ENCODE data around the gene CNKSR3. TPM values are rescaled to one million over a fixed set of nuclear protein-coding genes. Genes with fewer than 3 reads are reported as not detected.

CNKSR3 gene
- total and polyA plus RNA-seq, 7 experiments from 2014 or later: 0.01 to 0.17 (median 0.16) TPM; not detected in 4

DNA sequence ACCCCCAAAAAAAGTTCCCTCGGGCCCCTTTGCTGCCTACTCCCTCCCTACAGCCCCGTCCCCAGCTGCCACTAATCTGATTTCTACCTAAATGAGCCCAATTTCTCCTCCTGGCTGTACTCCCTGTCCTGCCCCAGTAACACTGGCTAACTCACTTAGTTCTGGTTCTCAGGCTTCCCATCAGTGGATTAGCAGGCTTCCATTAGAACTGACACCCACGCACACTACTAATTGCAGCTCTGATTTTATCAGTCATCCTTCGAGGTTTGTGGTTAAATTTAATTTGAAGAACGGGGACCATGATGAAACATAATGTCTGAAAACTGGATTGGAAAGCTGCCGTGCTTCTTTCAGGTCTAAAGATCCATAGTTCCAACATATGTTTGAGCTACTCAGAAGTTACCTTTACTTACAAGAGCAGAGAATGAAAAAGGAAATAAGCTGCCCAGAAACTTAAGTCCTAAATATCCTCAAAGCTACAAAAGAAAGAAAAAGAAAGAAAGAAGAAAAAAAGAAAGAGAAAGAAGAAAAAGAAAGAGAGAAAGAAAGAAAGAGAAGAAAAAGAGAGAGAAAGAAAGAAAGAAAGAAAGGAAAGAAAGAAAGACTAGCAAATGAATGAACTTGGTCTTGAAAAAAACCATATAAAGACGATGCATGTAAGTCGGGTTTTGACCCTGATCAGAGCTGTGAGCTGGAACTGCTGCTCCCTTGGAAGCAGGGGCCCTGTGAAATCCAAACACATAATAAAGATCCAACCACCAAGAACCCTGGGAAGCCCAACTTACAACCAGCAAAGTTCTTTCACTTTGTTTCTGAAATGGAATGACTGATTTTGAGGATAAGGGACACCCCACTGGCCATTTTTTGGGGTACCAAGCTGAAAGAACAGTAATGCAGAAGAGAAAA, 51.7 kb downstream of the CNKSR3 start:
- intact Hi-C loops (cut with micrococcal nuclease): no loop called here
- Mint-ChIP-seq H3K4me1 (peaks cover 0 to 5% (median 0%) of the 10 kb centered on the region in 7 donors), H3K36me3 (no peaks in the 10 kb centered on the region), H3K27me3 (peaks cover 0 to 8% (median 4%) of the 10 kb centered on the region in 5 donors), H3K9me3 (no peaks in the 10 kb centered on the region), H3K27ac (no peak overlapping the region), H3K4me3 (no peak overlapping the region)
- ChIA-PET POLR2A (no interaction called here), CTCF (interaction anchor here (0.6 kb wide), 1 partner anchor 390 kb away, joined by 3 read pairs; no protein-coding TSS in a partner anchor)
- ATAC-seq (no peak), DNase-seq (no peak)
- H3K9me3 ChIP-seq (ENCODE audit: control insufficient read depth in 2 of 3, low read length in 3 of 3): no peaks in the 10 kb centered on the region
- no peaks in the 10 kb centered on the region for H3K4me1 ChIP-seq (ENCODE audit: control insufficient read depth in 2 of 2, insufficient read depth in 2 of 2, low read length in 2 of 2)
- no peaks in the 10 kb centered on the region for H3K36me3 ChIP-seq (ENCODE audit: control insufficient read depth in 2 of 3, insufficient read depth in 3 of 3, low read length in 3 of 3)
- H3K27ac ChIP-seq (ENCODE audit: low read depth, low read length): no peak overlapping the region
- H3K27me3 ChIP-seq (ENCODE audit: control insufficient read depth in 2 of 2, insufficient read depth in 2 of 2, low read length in 2 of 2): no peaks in the 10 kb centered on the region
- H3K4me3 ChIP-seq (ENCODE audit: low read length): no peak overlapping the region

DNA sequence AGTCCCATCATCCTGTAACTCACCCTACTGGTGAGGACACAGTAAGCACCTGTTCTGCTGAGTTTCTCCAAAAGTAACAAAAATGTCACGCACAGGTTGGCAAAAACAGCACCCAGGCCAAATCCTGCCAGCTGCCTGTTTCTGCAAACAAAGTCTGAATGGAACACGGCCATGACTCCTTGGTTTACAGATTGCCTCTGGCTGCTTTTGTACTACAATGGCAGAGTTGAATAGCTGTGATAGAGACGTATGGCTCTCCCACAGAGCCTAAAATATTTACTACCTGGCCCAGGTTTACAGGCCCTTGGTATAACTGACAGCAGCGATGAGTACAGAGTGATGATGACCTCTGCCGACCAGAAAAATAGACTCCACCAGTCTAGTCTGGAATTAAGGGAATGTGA, 52.6 kb downstream of the CNKSR3 start:
- no peaks in the 10 kb centered on the region for H3K9me3 ChIP-seq (ENCODE audit: control insufficient read depth in 2 of 3, low read length in 3 of 3)
- no peak overlapping the region for H3K27ac Mint-ChIP-seq
- peaks cover 0 to 8% (median 4%) of the 10 kb centered on the region in 5 donors for H3K27me3 Mint-ChIP-seq
- no peak overlapping the region for H3K4me3 ChIP-seq (ENCODE audit: low read length)
- no peak overlapping the region for H3K27ac ChIP-seq (ENCODE audit: low read depth, low read length)
- H3K27me3 ChIP-seq (ENCODE audit: control insufficient read depth in 2 of 2, insufficient read depth in 2 of 2, low read length in 2 of 2): no peaks in the 10 kb centered on the region
- no peak overlapping the region for H3K4me3 Mint-ChIP-seq
- H3K4me1 ChIP-seq (ENCODE audit: control insufficient read depth in 2 of 2, insufficient read depth in 2 of 2, low read length in 2 of 2): no peaks in the 10 kb centered on the region
- CTCF ChIA-PET: no interaction called here
- H3K36me3 ChIP-seq (ENCODE audit: control insufficient read depth in 2 of 3, insufficient read depth in 3 of 3, low read length in 3 of 3): no peaks in the 10 kb centered on the region
- DNase-seq (no peak), ATAC-seq (no peak)
- POLR2A ChIA-PET: no interaction called here
- H3K36me3 Mint-ChIP-seq: no peaks in the 10 kb centered on the region
- intact Hi-C loops (cut with micrococcal nuclease): no loop called here
- no peaks in the 10 kb centered on the region for H3K9me3 Mint-ChIP-seq
- peaks cover 0 to 5% (median 0%) of the 10 kb centered on the region in 7 donors for H3K4me1 Mint-ChIP-seq

DNA sequence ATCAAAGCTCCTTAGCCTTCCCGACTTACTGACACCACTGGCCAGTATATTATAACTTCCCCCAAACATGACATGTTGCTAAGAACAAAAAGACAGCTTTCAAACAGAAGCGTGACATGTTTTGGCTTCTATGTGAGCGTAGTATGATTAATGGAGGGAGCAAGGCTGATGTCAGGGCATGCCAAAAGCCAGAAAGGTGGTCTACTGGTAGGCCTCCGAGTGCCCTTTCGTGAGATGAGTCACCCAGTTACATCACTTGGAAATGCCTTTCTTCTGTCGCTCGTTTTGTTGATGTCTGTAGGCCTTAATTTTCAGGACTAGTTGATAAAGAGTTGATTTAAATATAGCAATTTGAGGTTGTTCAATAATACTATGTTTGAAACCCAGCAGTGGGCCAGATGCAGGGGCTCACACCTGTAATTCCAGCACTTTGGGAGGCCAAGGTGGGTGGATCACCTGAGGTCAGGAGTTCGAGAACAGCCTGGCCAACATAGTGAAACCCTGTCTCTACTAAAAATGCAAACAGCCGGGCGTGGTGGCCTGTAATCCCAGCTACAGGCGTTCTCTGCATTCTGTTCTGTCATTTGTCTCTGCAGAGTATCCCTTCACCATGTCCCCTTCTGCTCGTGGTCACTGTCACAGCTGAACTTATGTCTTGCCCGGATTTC, 53.3 kb downstream of the CNKSR3 start:
- Histone ChIP-seq H3K27me3 (ENCODE audit: control insufficient read depth in 2 of 2, insufficient read depth in 2 of 2, low read length in 2 of 2) (no peaks in the 10 kb centered on the region), H3K9me3 (ENCODE audit: control insufficient read depth in 2 of 3, low read length in 3 of 3) (no peaks in the 10 kb centered on the region), H3K4me1 (ENCODE audit: control insufficient read depth in 2 of 2, insufficient read depth in 2 of 2, low read length in 2 of 2) (no peaks in the 10 kb centered on the region), H3K4me3 (ENCODE audit: low read length) (no peak overlapping the region), H3K27ac (ENCODE audit: low read depth, low read length) (no peak overlapping the region), H3K36me3 (ENCODE audit: control insufficient read depth in 2 of 3, insufficient read depth in 3 of 3, low read length in 3 of 3) (no peaks in the 10 kb centered on the region)
- Mint-ChIP-seq H3K36me3 (no peaks in the 10 kb centered on the region), H3K9me3 (no peaks in the 10 kb centered on the region), H3K4me1 (peaks cover 0 to 5% (median 0%) of the 10 kb centered on the region in 7 donors), H3K27me3 (peaks cover 0 to 8% (median 4%) of the 10 kb centered on the region in 5 donors), H3K27ac (no peak overlapping the region), H3K4me3 (no peak overlapping the region)
- ATAC-seq: no peak
- ChIA-PET CTCF (no interaction called here), POLR2A (no interaction called here)
- DNase-seq: no peak
- intact Hi-C loops (cut with micrococcal nuclease): no loop called here

DNA sequence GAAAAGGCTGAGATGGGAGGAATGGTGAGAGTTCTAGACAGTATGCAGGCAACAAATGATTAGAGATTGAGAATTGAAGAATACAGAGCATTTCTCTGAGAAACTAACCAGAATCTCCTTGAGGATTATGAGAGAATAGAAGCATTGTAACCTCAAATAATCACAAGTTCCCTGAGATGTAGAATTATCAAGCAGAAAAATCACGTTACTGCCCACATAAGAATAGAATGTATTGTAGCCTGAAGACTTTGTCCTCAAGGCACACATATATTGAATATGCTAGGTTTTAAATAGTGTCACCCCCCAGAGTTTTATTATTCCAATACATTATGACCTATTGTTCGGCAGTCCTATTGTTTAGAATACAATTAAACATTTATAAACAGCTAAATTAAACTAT, 57.2 kb downstream of the CNKSR3 start:
- no peak for ATAC-seq
- POLR2A ChIA-PET: no interaction called here

DNA sequence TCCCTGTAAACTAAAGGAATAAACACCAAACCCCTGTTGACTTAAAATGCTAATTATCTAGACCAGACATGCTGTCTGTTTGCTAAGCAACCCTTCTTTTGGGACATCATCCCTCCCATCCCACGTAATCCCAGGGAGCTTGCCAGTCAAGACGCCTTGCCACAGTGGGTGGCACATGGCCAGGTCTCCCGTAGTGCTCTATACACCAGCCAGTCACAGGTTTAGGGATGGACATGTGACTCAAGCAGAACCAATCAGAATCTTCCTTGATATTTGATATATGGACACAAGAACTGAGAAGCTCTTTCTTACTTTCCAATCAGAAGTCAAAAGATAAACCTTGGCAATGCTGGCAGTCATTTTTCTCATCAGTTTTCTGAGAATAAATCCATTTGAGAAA, 60.0 kb downstream of the CNKSR3 start:
- POLR2A ChIA-PET: no interaction called here
- no peaks in the 10 kb centered on the region for H3K36me3 Mint-ChIP-seq

More for the DNA sequence above, 57.2 kb downstream of the CNKSR3 start:
- H3K4me1 Mint-ChIP-seq: no peaks in the 10 kb centered on the region
- H3K27ac ChIP-seq (ENCODE audit: low read depth, low read length): no peak overlapping the region
- no peaks in the 10 kb centered on the region for H3K9me3 Mint-ChIP-seq
- no peak overlapping the region for H3K4me3 Mint-ChIP-seq
- H3K4me1 ChIP-seq (ENCODE audit: control insufficient read depth in 2 of 2, insufficient read depth in 2 of 2, low read length in 2 of 2): no peaks in the 10 kb centered on the region
- H3K27ac Mint-ChIP-seq: no peak overlapping the region
- H3K9me3 ChIP-seq (ENCODE audit: control insufficient read depth in 2 of 3, low read length in 3 of 3): no peaks in the 10 kb centered on the region
- peaks cover 0 to 8% (median 0%) of the 10 kb centered on the region in 5 donors for H3K27me3 Mint-ChIP-seq
- H3K27me3 ChIP-seq (ENCODE audit: control insufficient read depth in 2 of 2, insufficient read depth in 2 of 2, low read length in 2 of 2): no peaks in the 10 kb centered on the region
- no peaks in the 10 kb centered on the region for H3K36me3 ChIP-seq (ENCODE audit: control insufficient read depth in 2 of 3, insufficient read depth in 3 of 3, low read length in 3 of 3)
- DNase-seq: no peak
- CTCF ChIA-PET: no interaction called here
- H3K36me3 Mint-ChIP-seq: no peaks in the 10 kb centered on the region
- no peak overlapping the region for H3K4me3 ChIP-seq (ENCODE audit: low read length)
- intact Hi-C loops (cut with micrococcal nuclease): no loop called here

DNA sequence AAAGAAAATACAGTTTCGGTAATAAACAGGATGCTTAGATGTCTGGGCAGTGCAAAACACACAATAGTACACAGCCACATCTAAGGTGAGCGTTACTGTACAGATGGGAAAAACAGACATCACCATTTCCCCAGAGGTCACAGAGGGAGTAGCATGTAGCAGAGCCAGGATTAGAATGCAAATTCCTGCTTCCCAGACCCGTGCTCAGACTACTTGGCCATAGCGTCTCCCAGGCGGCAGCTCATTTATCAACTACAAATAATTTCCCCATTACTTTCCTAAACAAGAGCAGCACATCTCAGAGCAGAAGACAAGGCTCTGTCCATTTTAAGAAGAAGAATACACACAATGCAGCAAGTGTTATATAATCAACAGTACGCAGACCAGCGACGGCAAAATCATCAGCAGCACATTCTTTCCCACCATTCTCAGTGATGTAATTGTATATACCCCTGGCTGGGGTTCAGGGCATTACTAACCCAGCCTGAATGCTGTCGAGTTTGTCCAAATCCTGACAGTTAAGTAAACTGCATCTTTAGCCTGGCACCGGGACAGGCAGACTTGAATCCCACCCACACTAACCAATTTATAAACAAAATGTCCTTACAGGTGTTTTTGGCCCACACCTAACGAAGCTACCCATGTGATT, 61.9 kb downstream of the CNKSR3 start:
- Histone ChIP-seq H3K36me3 (ENCODE audit: control insufficient read depth in 2 of 3, insufficient read depth in 3 of 3, low read length in 3 of 3) (no peaks in the 10 kb centered on the region), H3K9me3 (ENCODE audit: control insufficient read depth in 2 of 3, low read length in 3 of 3) (no peaks in the 10 kb centered on the region), H3K27me3 (ENCODE audit: control insufficient read depth in 2 of 2, insufficient read depth in 2 of 2, low read length in 2 of 2) (no peaks in the 10 kb centered on the region), H3K27ac (ENCODE audit: low read depth, low read length) (no peak overlapping the region), H3K4me1 (ENCODE audit: control insufficient read depth in 2 of 2, insufficient read depth in 2 of 2, low read length in 2 of 2) (no peaks in the 10 kb centered on the region), H3K4me3 (ENCODE audit: low read length) (no peak overlapping the region)
- no peak for DNase-seq
- ChIA-PET CTCF (no interaction called here), POLR2A (no interaction called here)
- no peaks in the 10 kb centered on the region for H3K36me3 Mint-ChIP-seq
- ATAC-seq: no peak
- H3K4me1 Mint-ChIP-seq: peaks cover 0 to 7% (median 0%) of the 10 kb centered on the region in 7 donors
- H3K27ac Mint-ChIP-seq: no peak overlapping the region
- H3K4me3 Mint-ChIP-seq: no peak overlapping the region
- H3K9me3 Mint-ChIP-seq: no peaks in the 10 kb centered on the region
- H3K27me3 Mint-ChIP-seq: peaks cover 0 to 3% (median 0%) of the 10 kb centered on the region in 5 donors
- intact Hi-C loops (cut with micrococcal nuclease): no loop called here

More for the DNA sequence above, 60.0 kb downstream of the CNKSR3 start:
- Mint-ChIP-seq H3K4me1 (peaks cover 0 to 7% (median 0%) of the 10 kb centered on the region in 7 donors), H3K27ac (no peak overlapping the region), H3K4me3 (no peak overlapping the region), H3K9me3 (no peaks in the 10 kb centered on the region), H3K27me3 (no peaks in the 10 kb centered on the region)
- DNase-seq (no peak), ATAC-seq (no peak)
- no peaks in the 10 kb centered on the region for H3K27me3 ChIP-seq (ENCODE audit: control insufficient read depth in 2 of 2, insufficient read depth in 2 of 2, low read length in 2 of 2)
- H3K4me1 ChIP-seq (ENCODE audit: control insufficient read depth in 2 of 2, insufficient read depth in 2 of 2, low read length in 2 of 2): no peaks in the 10 kb centered on the region
- no peaks in the 10 kb centered on the region for H3K9me3 ChIP-seq (ENCODE audit: control insufficient read depth in 2 of 3, low read length in 3 of 3)
- no peaks in the 10 kb centered on the region for H3K36me3 ChIP-seq (ENCODE audit: control insufficient read depth in 2 of 3, insufficient read depth in 3 of 3, low read length in 3 of 3)
- CTCF ChIA-PET: no interaction called here
- intact Hi-C loops (cut with micrococcal nuclease): no loop called here
- H3K4me3 ChIP-seq (ENCODE audit: low read length): no peak overlapping the region
- H3K27ac ChIP-seq (ENCODE audit: low read depth, low read length): no peak overlapping the region

All from naive thymus-derived CD4-positive, alpha-beta T cell (primary cell).